HepG2 (cell line): Measurements from ENCODE around the gene IPO8. TPM values are rescaled to one million over a fixed set of nuclear protein-coding genes. Genes with fewer than 3 reads are reported as not detected.

Experiments
- AKAP8 ChIP-seq: sonication (generic); formaldehyde crosslinking; IDR thresholded peaks from 2 replicates; pipeline ENCODE4 v1.5.1; 2020; ENCODE audit warnings: mild to moderate bottlenecking, missing genetic modification reagents
- MZF1 ChIP-seq: sonication (generic); formaldehyde crosslinking; IDR thresholded peaks from 2 replicates; pipeline ENCODE4 v1.8.1; 2023; ENCODE audit warnings: mild to moderate bottlenecking, missing genetic modification reagents, borderline replicate concordance
- NR2F1 ChIP-seq, 2 experiments: fragments of 450-650 bp in 1 of 2; formaldehyde crosslinking in 1 of 2; IDR thresholded peaks; 2 replicates each; pipeline versions ENCODE4 v1.5.0 to v1.6.1; 2016 to 2020; ENCODE audit warnings: mild to moderate bottlenecking in 1 of 2, missing compliant biosample characterization in 1 of 2, missing genetic modification reagents in 1 of 2, moderate library complexity in 1 of 2
- RARG ChIP-seq: sonication (generic); formaldehyde crosslinking; IDR thresholded peaks from 2 replicates; pipeline ENCODE4 v1.4.0; 2020; ENCODE audit warnings: low read depth, mild to moderate bottlenecking, missing genetic modification reagents
- RBFOX2 ChIP-seq: fragments of 200-400 bp; formaldehyde crosslinking; IDR thresholded peaks from 2 replicates; pipeline ENCODE4 v1.6.1; 2017; ENCODE audit warnings: low read depth, mild to moderate bottlenecking, low read length
- RBM39 ChIP-seq: fragments of 200-400 bp; formaldehyde crosslinking; IDR thresholded peaks from one replicate; pipeline ENCODE4 v1.6.1; 2018; ENCODE audit warnings: antibody characterized with exemption, mild to moderate bottlenecking, low read depth, low read length; ENCODE audit not compliant: poor library complexity, severe bottlenecking
- RCOR2 ChIP-seq: IDR thresholded peaks from 2 replicates; pipeline ENCODE4 v1.6.1; 2016; ENCODE audit warnings: missing biosample characterization, missing genetic modification reagents
- TMF1 ChIP-seq: sonication (generic); formaldehyde crosslinking; IDR thresholded peaks from 2 replicates; pipeline ENCODE4 v1.8.1; 2022; ENCODE audit warnings: low read depth, missing genetic modification reagents
- ZEB1 ChIP-seq: IDR thresholded peaks from 2 replicates; pipeline ENCODE4 v1.6.1; 2012; ENCODE audit warnings: mild to moderate bottlenecking, low read depth, inconsistent platforms; ENCODE audit not compliant: insufficient replicate concordance
- ZFP1 ChIP-seq: IDR thresholded peaks from 2 replicates; pipeline ENCODE4 v1.6.1; 2016
- ZNF224 ChIP-seq: sonication (generic); formaldehyde crosslinking; IDR thresholded peaks from 2 replicates; pipeline ENCODE4 v1.5.0; 2020; ENCODE audit warnings: mild to moderate bottlenecking, missing genetic modification reagents
- ZNF232 ChIP-seq: sonication (generic); formaldehyde crosslinking; IDR thresholded peaks from 2 replicates; pipeline ENCODE4 v1.4.0; 2020; ENCODE audit warnings: missing genetic modification reagents, borderline replicate concordance
- ZNF350 ChIP-seq: sonication (generic); formaldehyde crosslinking; IDR thresholded peaks from 2 replicates; pipeline ENCODE4 v1.4.0; 2020; ENCODE audit warnings: mild to moderate bottlenecking, low read depth, missing genetic modification reagents, borderline replicate concordance
- ZNF446 ChIP-seq: sonication (generic); formaldehyde crosslinking; IDR thresholded peaks from 2 replicates; pipeline ENCODE4 v1.5.0; 2020; ENCODE audit warnings: mild to moderate bottlenecking, missing genetic modification reagents
- ZSCAN12 ChIP-seq: sonication (generic); formaldehyde crosslinking; IDR thresholded peaks from 2 replicates; pipeline ENCODE4 v1.9.0; 2021; ENCODE audit warnings: mild to moderate bottlenecking, missing genetic modification reagents
- ZSCAN20 ChIP-seq: sonication (generic); formaldehyde crosslinking; IDR thresholded peaks from 2 replicates; pipeline ENCODE4 v1.4.0; 2020; ENCODE audit warnings: missing genetic modification reagents, mild to moderate bottlenecking, borderline replicate concordance
- polyA plus RNA-seq, 8 experiments: library from polyadenylated mRNA; depleted of rRNA in 3 of 8; stranded (reverse) in 7 of 8; unstranded in 1 of 8; fragments of >200 nt; fragmentation: Illumina TruSeq in 4 of 8; extraction: Trizol in 4 of 8; gene quantifications; 2 replicates each; pipeline versions ENCODE4 v1.2.1 to v1.2.3, GENCODE V29; 2011 to 2016; ENCODE audit warnings: low read depth in 4 of 8, missing spikeins in 1 of 8, mixed read lengths in 1 of 8; ENCODE audit not compliant: insufficient read depth in 1 of 8
- total RNA-seq, 5 experiments: library from RNA; depleted of rRNA; stranded (reverse); fragments of >200 nt; fragmentation: Illumina TruSeq; extraction: Trizol; gene quantifications; 2 replicates each; pipeline ENCODE4 v1.2.3, GENCODE V29; 2016; ENCODE audit warnings: low read depth in 1 of 5
- TF ChIP-seq, protein P1 (sequence below): sonication (generic); formaldehyde crosslinking; IDR thresholded peaks from 2 replicates; pipeline ENCODE4 v1.8.0; 2022; ENCODE audit warnings: missing genetic modification reagents, low read depth, mild to moderate bottlenecking, borderline replicate concordance
- TF ChIP-seq, protein P2 (sequence below): IDR thresholded peaks from 2 replicates; pipeline ENCODE4 v1.6.1; 2016; ENCODE audit warnings: missing biosample characterization, missing genetic modification reagents, low read depth
- TF ChIP-seq, protein P3 (sequence below): sonication (generic); formaldehyde crosslinking; IDR thresholded peaks from 2 replicates; pipeline ENCODE4 v1.8.1; 2023; ENCODE audit warnings: mild to moderate bottlenecking, inconsistent platforms, moderate library complexity, missing genetic modification reagents, borderline replicate concordance
- TF ChIP-seq, protein P4 (sequence below): sonication (generic); formaldehyde crosslinking; IDR thresholded peaks from 2 replicates; pipeline ENCODE4 v1.8.1; 2023; ENCODE audit warnings: mild to moderate bottlenecking, moderate library complexity, missing genetic modification reagents
- TF ChIP-seq, protein P5 (sequence below): sonication (generic); formaldehyde crosslinking; IDR thresholded peaks from 2 replicates; pipeline ENCODE4 v1.5.0; 2020; ENCODE audit warnings: missing genetic modification reagents
- TF ChIP-seq, protein P6 (sequence below): IDR thresholded peaks from 2 replicates; pipeline ENCODE4 v1.6.1; 2016; ENCODE audit warnings: missing compliant biosample characterization, missing genetic modification reagents, borderline replicate concordance

IPO8 gene
- total and polyA plus RNA-seq, 2 of the 13 experiments (the other 11 are each of a cell fraction or from before 2014, with no cell fraction given), result 6.3 to 21.8 TPM

DNA sequence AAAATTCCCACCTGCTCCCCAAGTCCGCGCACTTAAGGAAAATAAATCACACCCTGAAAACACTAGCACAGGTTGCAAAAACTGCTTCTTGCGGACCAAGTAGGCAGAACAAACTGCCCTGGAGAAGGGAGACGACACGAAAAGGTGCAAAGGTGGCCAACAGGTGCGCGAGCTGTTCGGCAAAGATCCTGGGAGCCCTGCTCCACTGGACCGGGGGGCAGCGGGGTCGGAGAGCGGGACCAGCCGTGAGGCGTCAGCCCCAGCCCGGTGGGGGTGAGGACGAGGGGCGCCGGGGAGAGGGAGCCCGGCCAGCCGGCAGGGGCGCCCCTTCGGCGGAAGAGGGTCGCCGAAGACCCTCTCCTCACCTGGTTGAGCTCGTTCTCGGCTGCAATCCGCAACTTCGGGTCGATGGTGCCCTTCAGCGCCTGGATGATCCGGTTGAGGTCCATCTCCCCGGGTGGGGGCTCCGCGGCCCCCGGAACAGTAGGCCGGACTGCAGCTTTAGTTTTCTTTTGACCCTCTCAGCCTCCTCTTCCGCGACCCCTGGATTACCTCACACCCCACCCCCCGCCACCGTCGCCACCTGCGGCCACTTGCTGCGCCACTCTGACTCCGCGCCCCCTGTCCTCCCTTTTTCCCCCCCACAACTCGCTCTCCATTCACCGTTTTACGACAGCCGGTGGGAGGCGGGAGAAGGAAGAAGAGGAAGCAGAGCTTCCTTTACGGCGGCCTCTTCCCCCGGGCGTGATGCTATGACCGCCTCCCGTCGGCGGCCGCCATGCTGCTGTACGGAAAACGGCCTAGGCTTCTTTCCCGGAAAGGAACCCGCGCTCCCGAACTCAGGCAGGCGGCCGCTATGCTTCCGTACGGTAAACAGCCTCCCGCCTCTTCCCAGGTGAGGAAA, at the start of gene IPO8 (continued):
- TF ChIP-seq, protein P1, sequence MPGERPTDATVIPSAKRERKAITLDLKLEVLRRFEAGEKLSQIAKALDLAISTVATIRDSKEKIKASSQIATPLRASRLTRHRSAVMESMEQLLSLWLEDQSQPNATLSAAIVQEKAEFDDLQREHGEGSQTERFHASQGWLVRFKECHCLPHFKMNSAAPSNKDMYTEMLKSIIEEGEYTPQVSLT (CRISPR knock-in tag), result no peak
- TF ChIP-seq NR2F1 (CRISPR knock-in tag; IDR thresholded peaks at IDR 0.05) (no peak), ZFP1 (no peak), TMF1 (no peak; the same call in 1 of the 2 replicates), ZNF232 (CRISPR knock-in tag) (0 out of 2 replicates have a peak, but pooled peaks have one; percentile 25), ZNF446 (CRISPR knock-in tag) (no peak), MZF1 (CRISPR knock-in tag) (no peak), ZSCAN20 (0 out of 2 replicates have a peak, but pooled peaks have one; percentile 46), RBM39 (peak; percentile 22), ZSCAN12 (CRISPR knock-in tag) (peak; percentile 39; the same call in 1 of the 2 replicates), ZEB1 (no peak), RARG (CRISPR knock-in tag) (no peak), RCOR2 (CRISPR knock-in tag) (no peak), ZNF350 (CRISPR knock-in tag) (peak; percentile 76), ZNF224 (CRISPR knock-in tag) (0 out of 2 replicates have a peak, but pooled peaks have one; percentile 42), RBFOX2 (peak; percentile 67), AKAP8 (no peak)
- TF ChIP-seq, protein P2, sequence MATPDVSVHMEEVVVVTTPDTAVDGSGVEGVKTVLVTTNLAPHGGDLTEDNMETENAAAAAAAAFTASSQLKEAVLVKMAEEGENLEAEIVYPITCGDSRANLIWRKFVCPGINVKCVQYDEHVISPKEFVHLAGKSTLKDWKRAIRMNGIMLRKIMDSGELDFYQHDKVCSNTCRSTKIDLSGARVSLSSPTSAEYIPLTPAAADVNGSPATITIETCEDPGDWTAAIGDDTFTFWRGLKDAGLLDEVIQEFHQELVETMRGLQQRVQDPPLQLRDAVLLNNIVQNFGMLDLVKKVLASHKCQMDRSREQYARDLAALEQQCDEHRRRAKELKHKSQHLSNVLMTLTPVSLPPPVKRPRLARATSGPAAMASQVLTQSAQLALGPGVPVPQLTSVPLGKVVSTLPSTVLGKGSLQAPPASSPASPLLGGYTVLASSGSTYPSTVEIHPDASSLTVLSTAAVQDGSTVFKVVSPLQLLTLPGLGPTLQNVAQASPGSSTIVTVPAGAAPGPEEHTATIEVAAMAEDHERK (CRISPR knock-in tag), result 0 out of 2 replicates have a peak, but pooled peaks have one; percentile 36
- TF ChIP-seq, protein P3, sequence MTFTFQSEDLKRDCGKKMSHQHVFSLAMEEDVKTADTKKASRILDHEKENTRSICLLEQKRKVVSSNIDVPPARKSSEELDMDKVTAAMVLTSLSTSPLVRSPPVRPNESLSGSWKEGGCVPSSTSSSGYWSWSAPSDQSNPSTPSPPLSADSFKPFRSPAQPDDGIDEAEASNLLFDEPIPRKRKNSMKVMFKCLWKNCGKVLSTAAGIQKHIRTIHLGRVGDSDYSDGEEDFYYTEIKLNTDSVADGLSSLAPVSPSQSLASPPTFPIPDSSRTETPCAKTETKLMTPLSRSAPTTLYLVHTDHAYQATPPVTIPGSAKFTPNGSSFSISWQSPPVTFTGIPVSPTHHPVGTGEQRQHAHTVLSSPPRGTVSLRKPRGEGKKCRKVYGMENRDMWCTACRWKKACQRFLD (CRISPR knock-in tag), result no peak
- TF ChIP-seq, protein P4, sequence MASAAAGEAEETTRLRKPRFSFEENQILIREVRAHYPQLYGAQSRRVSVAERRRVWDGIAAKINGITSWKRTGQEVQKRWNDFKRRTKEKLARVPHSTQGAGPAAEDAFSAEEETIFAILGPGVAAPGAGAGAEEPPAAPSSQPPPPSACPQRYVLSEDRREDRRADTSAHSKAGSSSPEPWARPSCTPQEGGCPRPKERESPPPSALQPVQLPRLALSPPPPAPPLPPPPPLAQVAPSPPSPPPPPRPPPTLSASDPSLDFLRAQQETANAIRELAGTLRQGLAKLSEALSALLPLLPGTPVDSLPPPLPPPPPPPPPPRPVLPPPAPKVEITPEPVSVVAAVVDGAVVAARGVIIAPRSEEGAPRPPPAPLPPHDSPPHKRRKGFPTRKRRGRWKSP (CRISPR knock-in tag), result no peak; the same call in 1 of the 2 replicates
- TF ChIP-seq, protein P5, sequence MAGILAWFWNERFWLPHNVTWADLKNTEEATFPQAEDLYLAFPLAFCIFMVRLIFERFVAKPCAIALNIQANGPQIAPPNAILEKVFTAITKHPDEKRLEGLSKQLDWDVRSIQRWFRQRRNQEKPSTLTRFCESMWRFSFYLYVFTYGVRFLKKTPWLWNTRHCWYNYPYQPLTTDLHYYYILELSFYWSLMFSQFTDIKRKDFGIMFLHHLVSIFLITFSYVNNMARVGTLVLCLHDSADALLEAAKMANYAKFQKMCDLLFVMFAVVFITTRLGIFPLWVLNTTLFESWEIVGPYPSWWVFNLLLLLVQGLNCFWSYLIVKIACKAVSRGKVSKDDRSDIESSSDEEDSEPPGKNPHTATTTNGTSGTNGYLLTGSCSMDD (CRISPR knock-in tag), result no peak
- TF ChIP-seq, protein P6, sequence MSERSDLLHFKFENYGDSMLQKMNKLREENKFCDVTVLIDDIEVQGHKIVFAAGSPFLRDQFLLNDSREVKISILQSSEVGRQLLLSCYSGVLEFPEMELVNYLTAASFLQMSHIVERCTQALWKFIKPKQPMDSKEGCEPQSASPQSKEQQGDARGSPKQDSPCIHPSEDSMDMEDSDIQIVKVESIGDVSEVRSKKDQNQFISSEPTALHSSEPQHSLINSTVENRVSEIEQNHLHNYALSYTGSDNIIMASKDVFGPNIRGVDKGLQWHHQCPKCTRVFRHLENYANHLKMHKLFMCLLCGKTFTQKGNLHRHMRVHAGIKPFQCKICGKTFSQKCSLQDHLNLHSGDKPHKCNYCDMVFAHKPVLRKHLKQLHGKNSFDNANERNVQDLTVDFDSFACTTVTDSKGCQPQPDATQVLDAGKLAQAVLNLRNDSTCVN (CRISPR knock-in tag), result peak; percentile 27; the same call in 1 of the 2 replicates
